HepG2 (cell line): ENCODE measurements around the gene WFDC11. TPM values are rescaled to one million over a fixed set of nuclear protein-coding genes. Genes with fewer than 3 reads are reported as not detected.

Experiments used
- BCL6 ChIP-seq: IDR thresholded peaks from 2 replicates; pipeline ENCODE4 v1.6.1; 2016; ENCODE audit warnings: missing genetic modification reagents, missing compliant biosample characterization
- BRD4 ChIP-seq: sonication (generic); formaldehyde crosslinking; IDR thresholded peaks from 2 replicates; pipeline ENCODE4 v1.4.0; 2020; ENCODE audit warnings: missing genetic modification reagents
- KDM6A ChIP-seq: IDR thresholded peaks from 2 replicates; pipeline ENCODE4 v1.6.1; 2016; ENCODE audit warnings: low read depth
- MAFF ChIP-seq: IDR thresholded peaks from 2 replicates; pipeline ENCODE4 v1.6.1; 2011; ENCODE audit warnings: low read depth, low read length, improper control_type of control experiment
- SETDB1 ChIP-seq: sonication (generic); formaldehyde crosslinking; IDR thresholded peaks from 2 replicates; pipeline ENCODE4 v1.5.1; 2020; ENCODE audit warnings: missing genetic modification reagents, mild to moderate bottlenecking, borderline replicate concordance
- TAF15 ChIP-seq: fragments of 200-400 bp; formaldehyde crosslinking; IDR thresholded peaks from one replicate; pipeline ENCODE4 v1.6.1; 2018; ENCODE audit warnings: mild to moderate bottlenecking, low read depth, low read length; ENCODE audit not compliant: poor library complexity, severe bottlenecking
- YY1 ChIP-seq: IDR thresholded peaks from 2 replicates; pipeline ENCODE4 v1.6.1; 2011; ENCODE audit warnings: low read length, low read depth, moderate library complexity, mild to moderate bottlenecking; ENCODE audit not compliant: insufficient read depth, insufficient replicate concordance
- ZBTB7A ChIP-seq: sonication (generic); formaldehyde crosslinking; IDR thresholded peaks from 2 replicates; pipeline ENCODE4 v1.8.0; 2022; ENCODE audit warnings: mild to moderate bottlenecking, missing genetic modification reagents
- ZNF180 ChIP-seq: sonication (generic); formaldehyde crosslinking; IDR thresholded peaks from 2 replicates; pipeline ENCODE4 v1.4.0; 2020; ENCODE audit warnings: low read depth, missing genetic modification reagents, borderline replicate concordance
- ZNF256 ChIP-seq: sonication (generic); formaldehyde crosslinking; conservative IDR thresholded peaks from 2 replicates; pipeline ENCODE4 v1.4.0; 2020; ENCODE audit warnings: missing genetic modification reagents
- ZNF570 ChIP-seq: sonication (generic); formaldehyde crosslinking; IDR thresholded peaks from 2 replicates; pipeline ENCODE4 v1.4.0; 2020; ENCODE audit warnings: mild to moderate bottlenecking, missing genetic modification reagents, borderline replicate concordance
- polyA plus RNA-seq, 8 experiments: library from polyadenylated mRNA; depleted of rRNA in 3 of 8; stranded (reverse) in 7 of 8; unstranded in 1 of 8; fragments of >200 nt; fragmentation: Illumina TruSeq in 4 of 8; extraction: Trizol in 4 of 8; gene quantifications; 2 replicates each; pipeline versions ENCODE4 v1.2.1 to v1.2.3, GENCODE V29; 2011 to 2016; ENCODE audit warnings: low read depth in 4 of 8, missing spikeins in 1 of 8, mixed read lengths in 1 of 8; ENCODE audit not compliant: insufficient read depth in 1 of 8
- total RNA-seq, 5 experiments: library from RNA; depleted of rRNA; stranded (reverse); fragments of >200 nt; fragmentation: Illumina TruSeq; extraction: Trizol; gene quantifications; 2 replicates each; pipeline ENCODE4 v1.2.3, GENCODE V29; 2016; ENCODE audit warnings: low read depth in 1 of 5
- TF ChIP-seq, protein P1 (sequence below): sonication (generic); formaldehyde crosslinking; IDR thresholded peaks from 2 replicates; pipeline ENCODE4 v1.4.0; 2020; ENCODE audit warnings: mild to moderate bottlenecking, missing genetic modification reagents
- TF ChIP-seq, protein P2 (sequence below), 2 experiments: sonication (generic) in 1 of 2; formaldehyde crosslinking in 1 of 2; IDR thresholded peaks; 2 replicates each; pipeline versions ENCODE4 v1.4.0 to v1.6.1; 2016 to 2020; ENCODE audit warnings: borderline replicate concordance in 1 of 2, low read depth in 1 of 2, mild to moderate bottlenecking in 1 of 2, missing genetic modification reagents in 1 of 2
- TF ChIP-seq, protein P3 (sequence below): IDR thresholded peaks from 2 replicates; pipeline ENCODE4 v1.6.1; 2016; ENCODE audit warnings: mild to moderate bottlenecking
- TF ChIP-seq, protein P4 (sequence below): sonication (generic); formaldehyde crosslinking; conservative IDR thresholded peaks from 2 replicates; pipeline ENCODE4 v1.4.0; 2020; ENCODE audit warnings: missing genetic modification reagents

Gene WFDC11
- total and polyA plus RNA-seq, 2 of the 13 experiments (the other 11 are each of a cell fraction or from before 2014, with no cell fraction given), result not detected

DNA sequence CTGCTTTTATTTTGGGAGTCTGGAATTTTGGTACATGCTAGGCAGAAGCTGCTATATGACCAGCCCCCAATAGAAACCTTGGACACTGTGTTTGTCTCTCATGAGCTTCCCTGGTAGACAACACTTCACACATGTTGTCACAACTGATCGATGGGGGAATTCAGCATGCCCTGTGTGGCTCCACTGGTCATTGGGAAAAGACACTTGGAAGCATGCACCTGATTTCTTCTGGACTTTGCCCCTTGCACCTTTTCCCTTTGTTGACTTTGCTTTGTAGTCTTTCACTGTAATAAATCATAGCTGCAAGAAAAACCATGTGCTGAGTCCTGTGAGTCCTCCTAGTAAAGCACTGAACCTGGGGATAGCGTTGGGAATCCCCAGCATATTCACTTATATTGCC, 48.4 kb downstream of the WFDC11 start (continued):
- TF ChIP-seq, protein P1, sequence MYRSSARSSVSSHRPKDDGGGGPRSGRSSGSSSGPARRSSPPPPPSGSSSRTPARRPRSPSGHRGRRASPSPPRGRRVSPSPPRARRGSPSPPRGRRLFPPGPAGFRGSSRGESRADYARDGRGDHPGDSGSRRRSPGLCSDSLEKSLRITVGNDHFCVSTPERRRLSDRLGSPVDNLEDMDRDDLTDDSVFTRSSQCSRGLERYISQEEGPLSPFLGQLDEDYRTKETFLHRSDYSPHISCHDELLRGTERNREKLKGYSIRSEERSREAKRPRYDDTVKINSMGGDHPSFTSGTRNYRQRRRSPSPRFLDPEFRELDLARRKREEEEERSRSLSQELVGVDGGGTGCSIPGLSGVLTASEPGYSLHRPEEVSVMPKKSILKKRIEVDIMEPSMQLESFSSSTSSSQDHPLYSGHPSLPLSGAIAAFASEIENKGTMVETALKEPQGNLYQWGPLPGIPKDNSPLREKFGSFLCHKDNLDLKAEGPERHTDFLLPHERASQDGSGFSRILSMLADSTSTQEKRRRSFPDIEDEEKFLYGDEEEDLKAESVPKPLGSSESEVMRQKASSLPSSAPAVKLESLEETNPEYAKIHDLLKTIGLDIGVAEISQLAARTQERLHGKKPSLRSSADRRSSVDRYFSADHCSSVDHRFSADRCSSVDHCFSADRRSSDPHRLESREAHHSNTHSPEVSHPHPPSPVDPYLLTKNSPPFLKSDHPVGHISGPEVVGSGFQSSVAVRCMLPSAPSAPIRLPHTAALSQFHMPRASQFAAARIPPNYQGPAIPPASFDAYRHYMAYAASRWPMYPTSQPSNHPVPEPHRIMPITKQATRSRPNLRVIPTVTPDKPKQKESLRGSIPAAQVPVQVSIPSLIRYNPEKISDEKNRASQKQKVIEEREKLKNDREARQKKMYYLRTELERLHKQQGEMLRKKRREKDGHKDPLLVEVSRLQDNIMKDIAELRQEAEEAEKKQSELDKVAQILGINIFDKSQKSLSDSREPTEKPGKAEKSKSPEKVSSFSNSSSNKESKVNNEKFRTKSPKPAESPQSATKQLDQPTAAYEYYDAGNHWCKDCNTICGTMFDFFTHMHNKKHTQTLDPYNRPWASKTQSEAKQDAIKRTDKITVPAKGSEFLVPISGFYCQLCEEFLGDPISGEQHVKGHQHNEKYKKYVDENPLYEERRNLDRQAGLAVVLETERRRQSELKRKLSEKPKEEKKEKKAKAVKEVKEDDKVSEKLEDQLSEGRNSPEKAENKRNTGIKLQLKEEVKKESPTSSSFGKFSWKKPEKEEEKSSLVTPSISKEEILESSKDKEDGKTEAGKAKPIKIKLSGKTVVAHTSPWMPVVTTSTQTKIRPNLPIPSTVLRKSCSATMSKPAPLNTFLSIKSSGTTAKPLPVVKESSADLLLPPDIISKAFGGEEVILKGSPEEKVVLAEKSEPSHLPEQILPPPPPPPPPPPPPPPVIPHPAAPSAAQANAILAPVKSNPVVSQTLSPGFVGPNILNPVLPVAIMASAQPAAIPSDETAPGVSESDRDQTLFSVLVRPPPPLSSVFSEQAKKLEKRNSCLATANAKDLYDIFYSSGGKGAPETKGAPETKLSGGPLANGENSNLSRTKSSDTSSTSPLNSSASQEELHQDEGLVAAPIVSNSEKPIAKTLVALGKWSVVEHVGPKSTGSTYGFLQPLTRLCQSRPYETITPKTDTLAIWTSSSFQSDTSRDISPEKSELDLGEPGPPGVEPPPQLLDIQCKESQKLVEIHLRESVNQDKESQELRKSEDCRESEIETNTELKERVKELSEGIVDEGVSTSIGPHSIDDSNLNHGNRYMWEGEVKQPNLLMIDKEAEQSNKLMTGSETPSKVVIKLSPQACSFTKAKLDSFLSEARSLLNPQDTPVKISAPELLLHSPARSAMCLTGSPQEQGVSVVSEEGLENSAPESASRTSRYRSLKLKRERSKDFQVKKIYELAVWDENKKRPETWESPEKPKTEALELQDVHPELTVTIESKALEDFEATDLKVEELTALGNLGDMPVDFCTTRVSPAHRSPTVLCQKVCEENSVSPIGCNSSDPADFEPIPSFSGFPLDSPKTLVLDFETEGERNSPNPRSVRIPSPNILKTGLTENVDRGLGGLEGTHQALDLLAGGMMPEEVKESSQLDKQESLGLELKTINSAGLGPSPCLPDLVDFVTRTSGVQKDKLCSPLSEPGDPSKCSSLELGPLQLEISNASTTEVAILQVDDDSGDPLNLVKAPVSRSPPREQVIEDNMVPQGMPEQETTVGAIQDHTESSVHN (CRISPR knock-in tag), result no peak
- TF ChIP-seq MAFF, result no peak
- TF ChIP-seq, protein P2, sequence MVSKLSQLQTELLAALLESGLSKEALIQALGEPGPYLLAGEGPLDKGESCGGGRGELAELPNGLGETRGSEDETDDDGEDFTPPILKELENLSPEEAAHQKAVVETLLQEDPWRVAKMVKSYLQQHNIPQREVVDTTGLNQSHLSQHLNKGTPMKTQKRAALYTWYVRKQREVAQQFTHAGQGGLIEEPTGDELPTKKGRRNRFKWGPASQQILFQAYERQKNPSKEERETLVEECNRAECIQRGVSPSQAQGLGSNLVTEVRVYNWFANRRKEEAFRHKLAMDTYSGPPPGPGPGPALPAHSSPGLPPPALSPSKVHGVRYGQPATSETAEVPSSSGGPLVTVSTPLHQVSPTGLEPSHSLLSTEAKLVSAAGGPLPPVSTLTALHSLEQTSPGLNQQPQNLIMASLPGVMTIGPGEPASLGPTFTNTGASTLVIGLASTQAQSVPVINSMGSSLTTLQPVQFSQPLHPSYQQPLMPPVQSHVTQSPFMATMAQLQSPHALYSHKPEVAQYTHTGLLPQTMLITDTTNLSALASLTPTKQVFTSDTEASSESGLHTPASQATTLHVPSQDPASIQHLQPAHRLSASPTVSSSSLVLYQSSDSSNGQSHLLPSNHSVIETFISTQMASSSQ (IDR thresholded peaks at IDR 0.05; ENCODE audit: low read depth), result no peak
- TF ChIP-seq, protein P2 (CRISPR knock-in tag; IDR thresholded peaks at IDR 0.05; ENCODE audit: borderline replicate concordance), result no peak
- TF ChIP-seq, protein P3, sequence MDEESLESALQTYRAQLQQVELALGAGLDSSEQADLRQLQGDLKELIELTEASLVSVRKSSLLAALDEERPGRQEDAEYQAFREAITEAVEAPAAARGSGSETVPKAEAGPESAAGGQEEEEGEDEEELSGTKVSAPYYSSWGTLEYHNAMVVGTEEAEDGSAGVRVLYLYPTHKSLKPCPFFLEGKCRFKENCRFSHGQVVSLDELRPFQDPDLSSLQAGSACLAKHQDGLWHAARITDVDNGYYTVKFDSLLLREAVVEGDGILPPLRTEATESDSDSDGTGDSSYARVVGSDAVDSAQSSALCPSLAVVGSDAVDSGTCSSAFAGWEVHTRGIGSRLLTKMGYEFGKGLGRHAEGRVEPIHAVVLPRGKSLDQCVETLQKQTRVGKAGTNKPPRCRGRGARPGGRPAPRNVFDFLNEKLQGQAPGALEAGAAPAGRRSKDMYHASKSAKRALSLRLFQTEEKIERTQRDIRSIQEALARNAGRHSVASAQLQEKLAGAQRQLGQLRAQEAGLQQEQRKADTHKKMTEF (CRISPR knock-in tag), result 0 out of 2 replicates have a peak, but pooled peaks have one; percentile 37
- TF ChIP-seq SETDB1 (CRISPR knock-in tag), result no peak
- no peak for TF ChIP-seq BRD4 (CRISPR knock-in tag)
- peak; percentile 53; the same call in 1 of the 2 replicates for TF ChIP-seq KDM6A (CRISPR knock-in tag)
- TF ChIP-seq ZNF180, result no peak
- TF ChIP-seq YY1, result no peak
- TF ChIP-seq, protein P4, sequence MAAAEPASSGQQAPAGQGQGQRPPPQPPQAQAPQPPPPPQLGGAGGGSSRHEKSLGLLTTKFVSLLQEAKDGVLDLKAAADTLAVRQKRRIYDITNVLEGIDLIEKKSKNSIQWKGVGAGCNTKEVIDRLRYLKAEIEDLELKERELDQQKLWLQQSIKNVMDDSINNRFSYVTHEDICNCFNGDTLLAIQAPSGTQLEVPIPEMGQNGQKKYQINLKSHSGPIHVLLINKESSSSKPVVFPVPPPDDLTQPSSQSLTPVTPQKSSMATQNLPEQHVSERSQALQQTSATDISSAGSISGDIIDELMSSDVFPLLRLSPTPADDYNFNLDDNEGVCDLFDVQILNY (CRISPR knock-in tag), result no peak
- no peak for TF ChIP-seq ZBTB7A (CRISPR knock-in tag)
- peak; percentile 46; the same call in 1 of the 2 replicates for TF ChIP-seq BCL6 (CRISPR knock-in tag)
- TF ChIP-seq TAF15, result no peak
- no peak for TF ChIP-seq ZNF570 (CRISPR knock-in tag)
- TF ChIP-seq ZNF256 (CRISPR knock-in tag), result no peak
